ENCODE data around the gene PRR22.

PRR22 gene

GRCh38 chr19:5778402-5778801 is 6.1 kb downstream of the PRR22 start:
- Histone ChIP-seq H3K36me3 (replicated peaks; ENCODE audit: insufficient read depth, low read length) (no peaks in the 10 kb centered on the region), H3K9me2 (replicated peaks; ENCODE audit: insufficient read depth, low read length) (no peaks in the 10 kb centered on the region), H3K9ac (ENCODE audit: low read length) (no peak overlapping the region), H4K20me1 (ENCODE audit: insufficient read depth, low read length) (no peaks in the 10 kb centered on the region), H3K4me1 (ENCODE audit: low read length) (no peaks in the 10 kb centered on the region), H3K9me3 (replicated peaks; ENCODE audit: insufficient read depth, low read length) (no peaks in the 10 kb centered on the region), H3K27me3 (replicated peaks; ENCODE audit: insufficient read depth, low read length) (peaks cover 88% of the 10 kb centered on the region), H3K79me2 (ENCODE audit: low read length) (no peaks in the 10 kb centered on the region), H2AFZ (ENCODE audit: low read length) (no peak overlapping the region), H3K27ac (ENCODE audit: low read length) (no peak overlapping the region), H3K4me2 (ENCODE audit: low read depth, low read length) (no peak overlapping the region), H3K4me3 (ENCODE audit: low read length) (no peak overlapping the region), H3F3A (ENCODE audit: insufficient read depth, low read length) (no peaks in the 10 kb centered on the region)
- TF ChIP-seq EZH2phosphoT487 (IDR thresholded peaks at IDR 0.05; ENCODE audit: low read length): no peak
- no peak for TF ChIP-seq CTCF (IDR thresholded peaks at IDR 0.05; ENCODE audit: low read length)
- no peak for TF ChIP-seq EZH2 (optimal IDR thresholded peaks at IDR 0.05; ENCODE audit: low read depth, low read length)
- DNase-seq: no peak

GRCh38 chr19:5775668-5776309 is 8.8 kb downstream of the PRR22 start:
- Histone ChIP-seq H3F3A (ENCODE audit: insufficient read depth, low read length) (no peaks in the 10 kb centered on the region), H3K27ac (ENCODE audit: low read length) (no peak overlapping the region)
- DNase-seq: no peak

GRCh38 chr19:5774921-5775320 is 9.6 kb downstream of the PRR22 start:
- TF ChIP-seq EZH2 (optimal IDR thresholded peaks at IDR 0.05; ENCODE audit: low read depth, low read length): no peak
- no peak for TF ChIP-seq CTCF (IDR thresholded peaks at IDR 0.05; ENCODE audit: low read length)
- no peak for TF ChIP-seq EZH2phosphoT487 (IDR thresholded peaks at IDR 0.05; ENCODE audit: low read length)
- DNase-seq: no peak
- H3K4me3 ChIP-seq (ENCODE audit: low read length): no peak overlapping the region

More at GRCh38 chr19:5775668-5776309, 8.8 kb downstream of the PRR22 start:
- no peak overlapping the region for H3K4me3 ChIP-seq (ENCODE audit: low read length)
- H4K20me1 ChIP-seq (ENCODE audit: insufficient read depth, low read length): no peaks in the 10 kb centered on the region
- H3K9me2 ChIP-seq (replicated peaks; ENCODE audit: insufficient read depth, low read length): no peaks in the 10 kb centered on the region
- H2AFZ ChIP-seq (ENCODE audit: low read length): no peak overlapping the region
- peaks cover 89% of the 10 kb centered on the region for H3K27me3 ChIP-seq (replicated peaks; ENCODE audit: insufficient read depth, low read length)
- no peaks in the 10 kb centered on the region for H3K36me3 ChIP-seq (replicated peaks; ENCODE audit: insufficient read depth, low read length)
- H3K9me3 ChIP-seq (replicated peaks; ENCODE audit: insufficient read depth, low read length): no peaks in the 10 kb centered on the region
- TF ChIP-seq CTCF (IDR thresholded peaks at IDR 0.05; ENCODE audit: low read length): no peak
- no peak for TF ChIP-seq EZH2phosphoT487 (IDR thresholded peaks at IDR 0.05; ENCODE audit: low read length)
- TF ChIP-seq EZH2 (optimal IDR thresholded peaks at IDR 0.05; ENCODE audit: low read depth, low read length): no peak
- no peaks in the 10 kb centered on the region for H3K4me1 ChIP-seq (ENCODE audit: low read length)
- H3K4me2 ChIP-seq (ENCODE audit: low read depth, low read length): no peak overlapping the region
- no peaks in the 10 kb centered on the region for H3K79me2 ChIP-seq (ENCODE audit: low read length)
- no peak overlapping the region for H3K9ac ChIP-seq (ENCODE audit: low read length)

More at GRCh38 chr19:5774921-5775320, 9.6 kb downstream of the PRR22 start:
- no peak overlapping the region for H3K9ac ChIP-seq (ENCODE audit: low read length)
- H4K20me1 ChIP-seq (ENCODE audit: insufficient read depth, low read length): no peaks in the 10 kb centered on the region
- no peaks in the 10 kb centered on the region for H3K79me2 ChIP-seq (ENCODE audit: low read length)
- H3F3A ChIP-seq (ENCODE audit: insufficient read depth, low read length): no peaks in the 10 kb centered on the region
- H2AFZ ChIP-seq (ENCODE audit: low read length): no peak overlapping the region
- H3K9me2 ChIP-seq (replicated peaks; ENCODE audit: insufficient read depth, low read length): no peaks in the 10 kb centered on the region
- H3K27ac ChIP-seq (ENCODE audit: low read length): no peak overlapping the region
- H3K4me2 ChIP-seq (ENCODE audit: low read depth, low read length): no peak overlapping the region
- no peaks in the 10 kb centered on the region for H3K4me1 ChIP-seq (ENCODE audit: low read length)
- H3K27me3 ChIP-seq (replicated peaks; ENCODE audit: insufficient read depth, low read length): peaks cover 90% of the 10 kb centered on the region
- H3K36me3 ChIP-seq (replicated peaks; ENCODE audit: insufficient read depth, low read length): no peaks in the 10 kb centered on the region
- no peaks in the 10 kb centered on the region for H3K9me3 ChIP-seq (replicated peaks; ENCODE audit: insufficient read depth, low read length)
